T-helper 9 cell (primary cell): Measurements from ENCODE around the gene KRTAP5-1.

ENCODE experiments used
- DNase-seq: peaks from one replicate; pipeline ENCODE4 v3.0.0-alpha.2; 2020

Gene KRTAP5-1

GRCh38 chr11:1559111-1559951 is 25.8 kb downstream of the KRTAP5-1 start:
- DNase-seq, result no peak

GRCh38 chr11:1558775-1559110 is 26.3 kb downstream of the KRTAP5-1 start:
- no peak for DNase-seq

GRCh38 chr11:1557904-1558774 is 26.9 kb downstream of the KRTAP5-1 start:
- no peak for DNase-seq

- DNase-seq, result no peak
Observed at GRCh38 chr11:1557051-1557884, 27.8 kb downstream of the KRTAP5-1 start.

GRCh38 chr11:1556278-1556902 is 28.7 kb downstream of the KRTAP5-1 start:
- no peak for DNase-seq

GRCh38 chr11:1555713-1556153 is 29.4 kb downstream of the KRTAP5-1 start:
- DNase-seq, result no peak

GRCh38 chr11:1554981-1555712 is 29.9 kb downstream of the KRTAP5-1 start:
- DNase-seq, result no peak

- no peak for DNase-seq
Observed at GRCh38 chr11:1553808-1554594, 31.1 kb downstream of the KRTAP5-1 start.

GRCh38 chr11:1549338-1550330 is 35.4 kb downstream of the KRTAP5-1 start:
- no peak for DNase-seq

- DNase-seq, result no peak
Observed at GRCh38 chr11:1548221-1549070, 36.6 kb downstream of the KRTAP5-1 start.

GRCh38 chr11:1547467-1548098 is 37.5 kb downstream of the KRTAP5-1 start:
- no peak for DNase-seq

- peak; percentile 43 for DNase-seq
Observed at GRCh38 chr11:1546536-1547466, 38.3 kb downstream of the KRTAP5-1 start.

- DNase-seq, result no peak
Observed at GRCh38 chr11:1546077-1546535, 39.0 kb downstream of the KRTAP5-1 start.

GRCh38 chr11:1545432-1545831 is 39.7 kb downstream of the KRTAP5-1 start:
- no peak for DNase-seq

- no peak for DNase-seq
Observed at GRCh38 chr11:1544536-1544935, 40.5 kb downstream of the KRTAP5-1 start.

- DNase-seq, result no peak
Observed at GRCh38 chr11:1543606-1544263, 41.3 kb downstream of the KRTAP5-1 start.
